Motor neuron (in vitro differentiated cells): Measurements from ENCODE around the gene SLC2A8. TPM values are rescaled to one million over a fixed set of nuclear protein-coding genes. Genes with fewer than 3 reads are reported as not detected.

ENCODE experiments used
- total RNA-seq, 8 experiments: library from RNA; unstranded; fragments of 300-600 nt; gene quantifications; 2 replicates each; pipeline versions ENCODE4 v1.2.3 to v1.2.4, GENCODE V29; 2022

The SLC2A8 gene
- total RNA-seq, 8 experiments from 2014 or later = 9.8 to 23.3 (median 11.3) TPM

Other genes with a start within 250 kb of the SLC2A8 start
- 10 to 100 TPM in 6 of 8 experiments, 1 to 10 TPM in 2; 1.0 to 21.8 (median 15.9) TPM for gene GARNL3, start 132.4 kb upstream of the SLC2A8 start, total RNA-seq
- 10 to 100 TPM in 5 of 8 experiments, 1 to 10 TPM in 3; 8.5 to 13.3 (median 11.1) TPM for gene ZNF79, start 27.2 kb downstream of the SLC2A8 start, total RNA-seq
- 1,000 to 10,000 TPM; 1,900 to 4,019 (median 2,592) TPM for gene RPL12, start 54.2 kb downstream of the SLC2A8 start, total RNA-seq
- gene LRSAM1, start 54.3 kb downstream of the SLC2A8 start, total RNA-seq = 10 to 100 TPM; 11.5 to 24.1 (median 15.7) TPM
- 10 to 100 TPM; 21.1 to 77.4 (median 41.4) TPM for gene STXBP1, start 215.1 kb downstream of the SLC2A8 start, total RNA-seq